ENCODE data around the gene TIMM23. TPM values are rescaled to one million over a fixed set of nuclear protein-coding genes. Genes with fewer than 3 reads are reported as not detected.

TIMM23 gene
- total and polyA plus RNA-seq, 2 donors (not counting 1 experiment from before 2014, with no cell fraction given): 21.1 to 28.3 TPM

- intact Hi-C loops (cut with micrococcal nuclease): no loop called here
- no peaks in the 10 kb centered on the region for H4K20me1 ChIP-seq (ENCODE audit: control insufficient read depth, insufficient read depth, low read length, poor library complexity, severe bottlenecking)
- ATAC-seq (ENCODE audit: low read depth): no peak
- peaks cover 11% of the 10 kb centered on the region for H3K27me3 Mint-ChIP-seq
- H3K4me3 ChIP-seq (ENCODE audit: control extremely low read depth in 1 of 5, extremely low read depth in 1 of 5, insufficient read depth in 1 of 5, low read depth in 2 of 5, low read length in 4 of 5): no peak overlapping the region
- no peak overlapping the region for H3K4me3 Mint-ChIP-seq
- H3K4me1 Mint-ChIP-seq: no peaks in the 10 kb centered on the region
- no peak overlapping the region for H2AFZ ChIP-seq (ENCODE audit: insufficient read depth, low read depth, low read length, poor library complexity, severe bottlenecking)
- H3K27ac ChIP-seq (ENCODE audit: low read length in 2 of 2): no peak overlapping the region
- CTCF ChIA-PET: no interaction called here
- no peak overlapping the region for H3K9ac ChIP-seq (ENCODE audit: low read length)
- H3K27me3 ChIP-seq (replicated peaks in 1 of 4; ENCODE audit: control extremely low read depth in 1 of 4, control insufficient read depth in 3 of 4, insufficient read depth in 4 of 4, low read length in 3 of 4): no peaks in the 10 kb centered on the region
- H3K4me1 ChIP-seq (ENCODE audit: control insufficient read depth in 2 of 2, insufficient read depth in 2 of 2, low read length in 2 of 2): no peaks in the 10 kb centered on the region
- 82% methylated on average over 3 of the region's 8 CpGs for WGBS (ENCODE audit: insufficient coverage)
- no peak overlapping the region for H3K4me2 ChIP-seq (replicated peaks; ENCODE audit: low read depth, low read length, poor library complexity, severe bottlenecking)
- H3K9me3 ChIP-seq (ENCODE audit: control extremely low read depth in 1 of 3, control insufficient read depth in 2 of 3, insufficient read depth in 1 of 3, low read length in 2 of 3): no peaks in the 10 kb centered on the region
- no peak overlapping the region for H3K27ac Mint-ChIP-seq
- no peaks in the 10 kb centered on the region for H3K36me3 ChIP-seq (replicated peaks in 1 of 2; ENCODE audit: control extremely low read depth in 1 of 2, control insufficient read depth in 1 of 2, extremely low read depth in 1 of 2, insufficient read depth in 2 of 2, low read length in 1 of 2)
- DNase-seq: no peak
- no peaks in the 10 kb centered on the region for H3K79me2 ChIP-seq (ENCODE audit: control insufficient read depth, insufficient read depth, low read length)
- POLR2A ChIA-PET: no interaction called here
- H3K9me3 Mint-ChIP-seq (ENCODE audit: insufficient read depth): no peaks in the 10 kb centered on the region
- no peak for TF ChIP-seq EZH2 (IDR thresholded peaks at IDR 0.05; ENCODE audit: borderline replicate concordance, insufficient read depth, low read depth, low read length, poor library complexity, severe bottlenecking)
- TF ChIP-seq CTCF (IDR thresholded peaks at IDR 0.05): no peak
These were observed 63.9 kb downstream of the TIMM23 start for GRCh38 chr10:46035923-46036849.

Data from B cell (primary cell).